OCI-LY7 (cell line): ENCODE measurements around the gene EGFLAM. TPM values are rescaled to one million over a fixed set of nuclear protein-coding genes. Genes with fewer than 3 reads are reported as not detected.

Source experiments
- BruUV-seq: library from RNA; stranded (reverse); fragments of 400-500 nt; replicated peaks from 2 replicates; lab custom pipeline; 2021; lab: Mats Ljungman, UMichigan
- CTCF ChIA-PET: fragments of 300-600 bp; sonication (Branson Sonifier 250); formaldehyde crosslinking; loops from one replicate; lab custom pipeline; 2022; ENCODE audit warnings: antibody characterized with exemption; ENCODE audit not compliant: unreplicated experiment; lab: Charles Lee
- POLR2A ChIA-PET: fragments of 300-600 bp; sonication (Branson Sonifier 250); formaldehyde crosslinking; loops from one replicate; lab custom pipeline; 2022; ENCODE audit warnings: antibody characterized with exemption; lab: Charles Lee
- DNase-seq: peaks from one replicate; pipeline ENCODE4 v3.0.0-alpha.2; 2015; ENCODE audit warnings: low spot score
- H2AFZ ChIP-seq: fragments of 200-600 bp; sonication (generic), shearing (Covaris generic); 2 replicates; pipeline ENCODE4 v1.6.1; 2014; ENCODE audit warnings: mild to moderate bottlenecking, antibody characterized with exemption, low read length, moderate library complexity
- H3K27ac ChIP-seq: fragments of 200-600 bp; sonication (generic); 2 replicates; pipeline ENCODE4 v1.5.1; 2014; ENCODE audit warnings: mixed run types, low read depth, mild to moderate bottlenecking, moderate library complexity, low read length, inconsistent platforms; ENCODE audit not compliant: poor library complexity, severe bottlenecking
- H3K36me3 ChIP-seq: fragments of 200-600 bp; sonication (generic); 2 replicates; pipeline ENCODE4 v1.6.1; 2014; ENCODE audit warnings: mild to moderate bottlenecking, antibody characterized with exemption, low read length, moderate library complexity, mixed read lengths; ENCODE audit not compliant: insufficient read depth
- H3K4me1 ChIP-seq: fragments of 200-600 bp; sonication (generic); 2 replicates; pipeline ENCODE4 v1.5.1; 2014; ENCODE audit warnings: mild to moderate bottlenecking, low read length; ENCODE audit not compliant: insufficient read depth, poor library complexity, severe bottlenecking
- H3K4me2 ChIP-seq: fragments of 200-600 bp; sonication (generic); 2 replicates; pipeline ENCODE4 v1.6.1; 2014; ENCODE audit warnings: mild to moderate bottlenecking, low read length
- H3K4me3 ChIP-seq: fragments of 200-600 bp; sonication (generic); 2 replicates; pipeline ENCODE4 v1.5.1; 2014; ENCODE audit warnings: mild to moderate bottlenecking, low read depth, low read length; ENCODE audit not compliant: poor library complexity, severe bottlenecking
- H3K79me2 ChIP-seq: fragments of 200-600 bp; sonication (generic); 2 replicates; pipeline ENCODE4 v1.6.1; 2016; ENCODE audit warnings: low read depth, mild to moderate bottlenecking, low read length, moderate library complexity, mixed read lengths; ENCODE audit not compliant: insufficient read depth
- H3K9me2 ChIP-seq: fragments of 200-600 bp; sonication (generic); 2 replicates; pipeline ENCODE4 v1.6.1; 2016; ENCODE audit warnings: mild to moderate bottlenecking, low read length, mixed read lengths; ENCODE audit not compliant: insufficient read depth
- H3K9me3 ChIP-seq: fragments of 200-600 bp; sonication (generic); 2 replicates; pipeline ENCODE4 v1.6.1; 2014; ENCODE audit warnings: mild to moderate bottlenecking, mixed run types, low read length, mixed read lengths
- H4K20me1 ChIP-seq: fragments of 200-600 bp; sonication (generic); 2 replicates; pipeline ENCODE4 v1.6.1; 2014; ENCODE audit warnings: mild to moderate bottlenecking, antibody characterized with exemption, low read length, moderate library complexity, mixed read lengths; ENCODE audit not compliant: insufficient read depth
- CTCF ChIP-seq: fragments of 200-600 bp; sonication (generic); conservative IDR thresholded peaks from 2 replicates; pipeline ENCODE4 v1.5.1; 2014; ENCODE audit warnings: mild to moderate bottlenecking, antibody characterized with exemption, low read length, moderate library complexity, mixed read lengths
- EZH2phosphoT487 ChIP-seq: fragments of 200-600 bp; sonication (generic); IDR thresholded peaks from 2 replicates; pipeline ENCODE4 v1.6.1; 2018; ENCODE audit warnings: low read depth, borderline replicate concordance, mild to moderate bottlenecking, mixed run types, antibody characterized with exemption, low read length, moderate library complexity, mixed read lengths
- intact Hi-C: fragments of 100-400 bp; cut with micrococcal nuclease; formaldehyde crosslinking; loops from one replicate; pipeline ENCODE4 v1.10.0; 2022; ENCODE audit not compliant: unreplicated experiment
- total RNA-seq, 2 experiments: library from RNA; depleted of rRNA in 1 of 2; stranded (reverse); fragments of >200 nt in 1 of 2; shearing (Covaris generic) in 1 of 2; gene quantifications; 2 replicates each; pipeline ENCODE4 v1.2.3, GENCODE V29; 2014 to 2022

Gene EGFLAM
- total RNA-seq, 2 experiments from 2014 or later = not detected

GRCh38 chr5:38299585-38299984 is 41.2 kb downstream of the EGFLAM start:
- ChIA-PET POLR2A (no interaction called here), CTCF (no interaction called here)
- H3K79me2 ChIP-seq = no peaks in the 10 kb centered on the region
- H3K4me3 ChIP-seq = no peak overlapping the region
- intact Hi-C loops = no loop called here
- no peaks in the 10 kb centered on the region for H3K9me3 ChIP-seq
- H3K9me2 ChIP-seq = no peaks in the 10 kb centered on the region
- TF ChIP-seq CTCF (no peak), EZH2phosphoT487 (no peak)
- DNase-seq = no peak
- H3K4me2 ChIP-seq = no peak overlapping the region
- H3K36me3 ChIP-seq = no peaks in the 10 kb centered on the region
- no peak overlapping the region for H3K27ac ChIP-seq
- no peak overlapping the region for H2AFZ ChIP-seq
- BruUV-seq = no TSS peak
- no peaks in the 10 kb centered on the region for H4K20me1 ChIP-seq
- H3K4me1 ChIP-seq = no peaks in the 10 kb centered on the region

GRCh38 chr5:38305148-38305547 is 46.8 kb downstream of the EGFLAM start:
- Histone ChIP-seq H2AFZ (no peak overlapping the region), H3K9me3 (no peaks in the 10 kb centered on the region), H4K20me1 (no peaks in the 10 kb centered on the region), H3K4me3 (no peak overlapping the region), H3K9me2 (no peaks in the 10 kb centered on the region), H3K27ac (no peak overlapping the region), H3K4me1 (no peaks in the 10 kb centered on the region), H3K4me2 (no peak overlapping the region), H3K79me2 (no peaks in the 10 kb centered on the region), H3K36me3 (no peaks in the 10 kb centered on the region)
- no peak for DNase-seq
- BruUV-seq = no TSS peak
- no peak for TF ChIP-seq CTCF
- CTCF ChIA-PET = no interaction called here
- POLR2A ChIA-PET = no interaction called here
- intact Hi-C loops = no loop called here

GRCh38 chr5:38307845-38308244 is 49.5 kb downstream of the EGFLAM start:
- intact Hi-C loops = no loop called here
- CTCF ChIA-PET = no interaction called here

More at GRCh38 chr5:38307845-38308244, 49.5 kb downstream of the EGFLAM start:
- no peak for TF ChIP-seq CTCF
- no peak for TF ChIP-seq EZH2phosphoT487
- H3K4me2 ChIP-seq = no peak overlapping the region
- no TSS peak for BruUV-seq
- H2AFZ ChIP-seq = no peak overlapping the region
- POLR2A ChIA-PET = no interaction called here
- no peaks in the 10 kb centered on the region for H3K79me2 ChIP-seq
- no peaks in the 10 kb centered on the region for H3K4me1 ChIP-seq
- DNase-seq = no peak
- H3K27ac ChIP-seq = no peak overlapping the region
- H3K36me3 ChIP-seq = no peaks in the 10 kb centered on the region
- H3K4me3 ChIP-seq = no peak overlapping the region
- H4K20me1 ChIP-seq = no peaks in the 10 kb centered on the region
- no peaks in the 10 kb centered on the region for H3K9me2 ChIP-seq
- H3K9me3 ChIP-seq = no peaks in the 10 kb centered on the region
